GM13977 (cell line): Measurements from ENCODE around the gene CA12.
"Not testable (repeated sequence)": the region's sequence is repeated elsewhere in the genome, so short reads cannot be mapped to it uniquely, and the experiment has no call there.

Source experiments
- DNase-seq: peaks from one replicate; pipeline ENCODE4 v3.0.0; 2012; ENCODE audit warnings: low spot score
- CTCF ChIP-seq: IDR thresholded peaks from 2 replicates; pipeline ENCODE4 v1.5.1; 2012; ENCODE audit warnings: mild to moderate bottlenecking, control low read depth; ENCODE audit not compliant: insufficient read depth; ENCODE audit errors: extremely low read depth, missing control alignments
- in situ Hi-C: fragments of 300-500 bp; cut with MboI; formaldehyde crosslinking; loops from one replicate; pipeline ENCODE4 v1.12.0; 2022; ENCODE audit warnings: low sequenced_read_pairs, low pct_unique_long_range_greater_than_20kb, mixed read lengths, inconsistent platforms; ENCODE audit not compliant: unreplicated experiment

CA12 gene

GRCh38 chr15:63321462-63321861 is 60.2 kb downstream of the CA12 start:
- in situ Hi-C loops, result no loop called here
- DNase-seq, result peak; percentile 7
- no peak for TF ChIP-seq CTCF

- DNase-seq, in situ Hi-C loops: not testable (repeated sequence)
These were observed 60.7 kb downstream of the CA12 start for GRCh38 chr15:63320981-63321380.

GRCh38 chr15:63320446-63320845 is 61.2 kb downstream of the CA12 start:
- DNase-seq, in situ Hi-C loops: not testable (repeated sequence)

- no peak for TF ChIP-seq CTCF
- DNase-seq, result no peak
- in situ Hi-C loops, result no loop called here
These were observed 62.6 kb downstream of the CA12 start for GRCh38 chr15:63319065-63319464.

- in situ Hi-C loops, result no loop called here
- no peak for DNase-seq
- no peak for TF ChIP-seq CTCF
These were observed 63.3 kb downstream of the CA12 start for GRCh38 chr15:63318344-63318743.

- in situ Hi-C loops, result no loop called here
- no peak for DNase-seq
- no peak for TF ChIP-seq CTCF
These were observed 67.2 kb downstream of the CA12 start for GRCh38 chr15:63314409-63314808.

- no peak for DNase-seq
- in situ Hi-C loops, result no loop called here
- no peak for TF ChIP-seq CTCF
These were observed 67.8 kb downstream of the CA12 start for GRCh38 chr15:63313825-63314224.

- in situ Hi-C loops, result no loop called here
- DNase-seq, result no peak
- no peak for TF ChIP-seq CTCF
These were observed 69.4 kb downstream of the CA12 start for GRCh38 chr15:63312286-63312685.
